ENCODE data around the gene ACADVL.

The ACADVL gene

DNA sequence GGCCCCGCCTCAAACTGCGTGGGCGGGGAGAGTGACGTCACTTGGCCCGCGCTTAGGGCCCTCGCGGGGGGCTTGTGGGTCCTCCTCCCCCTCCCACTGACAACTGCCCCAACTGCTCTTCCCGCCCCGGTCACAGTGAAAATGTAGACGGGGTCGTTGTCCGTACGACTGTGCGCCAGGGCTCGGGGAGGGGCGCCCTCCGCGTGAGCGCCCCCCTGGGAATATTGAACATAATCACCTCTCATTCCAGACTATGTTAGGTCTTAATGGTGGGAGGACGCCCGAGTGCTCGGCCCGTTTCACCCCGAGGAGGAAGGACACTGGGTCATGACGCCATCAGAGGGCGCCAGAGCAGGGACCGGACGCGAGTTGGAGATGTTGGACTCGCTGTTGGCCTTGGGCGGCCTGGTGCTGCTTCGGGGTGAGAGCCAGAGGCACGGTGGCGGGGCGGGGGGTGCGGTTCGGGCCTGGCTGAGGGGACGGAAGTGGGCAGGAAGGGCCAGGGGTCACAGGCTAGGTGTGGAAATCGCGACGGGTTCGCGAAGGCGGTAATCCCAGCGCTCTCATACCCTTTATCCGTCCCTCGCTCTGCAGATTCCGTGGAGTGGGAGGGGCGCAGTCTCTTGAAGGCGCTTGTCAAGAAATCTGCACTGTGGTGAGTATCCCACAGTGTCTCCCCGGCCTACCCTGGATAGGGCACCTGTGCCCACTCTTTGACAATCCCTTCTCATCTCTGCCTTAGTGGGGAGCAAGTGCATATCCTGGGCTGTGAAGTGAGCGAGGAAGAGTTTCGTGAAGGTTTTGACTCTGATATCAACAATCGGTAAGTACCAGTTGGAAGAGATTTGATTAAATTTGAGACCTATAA, 32.7 kb downstream of the ACADVL start, which contains the start of gene ELP5:
Gene ELP5 (plus strand): TSS at position 40 of the 868 bp plus-strand sequence. CDS start 336 bp downstream, at position 376.
- peak; percentile 88 to 93 for DNase-seq

DNA sequence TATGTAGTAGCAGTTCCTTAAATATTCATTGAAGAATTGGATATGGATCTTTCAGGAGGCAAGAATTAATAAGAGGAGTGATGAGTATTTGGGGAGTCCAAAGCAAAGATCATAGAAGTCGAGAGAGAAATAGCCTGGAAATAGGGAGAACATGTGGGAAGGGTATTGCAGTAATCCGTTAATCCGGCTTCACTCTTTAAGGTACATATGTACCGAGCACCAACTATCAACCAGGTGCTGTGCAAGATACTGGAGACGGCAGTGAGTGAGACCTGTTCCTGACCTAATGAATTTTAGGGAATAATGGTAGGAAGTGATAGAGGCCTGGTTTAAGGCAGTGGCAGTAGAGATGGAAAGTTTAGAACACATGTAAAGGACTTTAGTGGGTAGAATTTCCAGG, 33.3 kb downstream of the ACADVL start:
- DNase-seq, result no peak

DNA sequence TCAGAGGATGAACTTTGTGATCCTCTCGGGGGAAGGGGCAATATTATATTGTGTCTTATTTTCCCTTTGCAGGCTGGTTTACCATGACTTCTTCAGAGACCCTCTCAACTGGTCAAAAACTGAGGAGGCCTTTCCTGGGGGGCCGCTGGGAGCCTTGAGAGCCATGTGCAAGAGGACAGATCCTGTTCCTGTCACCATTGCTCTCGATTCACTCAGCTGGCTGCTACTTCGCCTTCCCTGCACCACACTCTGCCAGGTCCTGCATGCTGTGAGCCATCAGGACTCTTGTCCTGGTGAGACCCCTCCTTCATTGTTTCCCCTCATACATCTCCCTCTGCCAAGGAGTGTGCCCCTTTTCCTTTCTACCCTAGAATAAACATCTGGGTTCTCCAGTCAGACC, 34.8 kb downstream of the ACADVL start:
- DNase-seq, result no peak

DNA sequence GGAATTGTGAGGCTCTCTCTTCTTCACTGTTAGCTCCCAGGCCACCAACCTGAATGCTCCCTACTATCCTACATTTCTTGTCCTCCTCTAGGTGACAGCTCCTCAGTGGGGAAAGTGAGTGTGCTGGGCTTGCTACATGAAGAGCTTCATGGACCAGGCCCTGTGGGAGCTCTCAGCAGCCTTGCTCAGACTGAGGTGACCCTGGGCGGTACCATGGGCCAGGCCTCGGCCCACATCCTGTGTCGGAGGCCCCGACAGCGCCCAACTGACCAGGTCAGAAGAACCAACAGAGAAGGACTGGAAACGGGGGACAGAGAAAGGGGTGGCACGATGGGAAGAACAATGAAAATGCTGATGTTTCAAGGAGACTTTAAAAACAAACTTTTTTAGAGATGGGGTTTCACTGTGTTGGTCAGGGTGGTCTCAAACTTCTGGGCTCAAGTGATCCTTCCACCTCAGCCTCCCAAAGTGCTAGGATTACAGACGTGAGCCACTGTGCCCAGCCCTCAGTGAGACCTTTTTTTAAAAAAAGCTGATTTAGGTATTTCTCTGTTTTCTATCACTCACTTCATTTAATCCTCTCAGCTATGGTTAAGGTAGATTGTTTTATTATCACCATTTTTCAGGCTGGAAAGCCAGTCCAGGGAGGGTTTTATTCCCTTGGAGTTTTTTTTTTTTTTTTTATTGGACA, 37.2 kb downstream of the ACADVL start:
- DNase-seq, result no peak

DNA sequence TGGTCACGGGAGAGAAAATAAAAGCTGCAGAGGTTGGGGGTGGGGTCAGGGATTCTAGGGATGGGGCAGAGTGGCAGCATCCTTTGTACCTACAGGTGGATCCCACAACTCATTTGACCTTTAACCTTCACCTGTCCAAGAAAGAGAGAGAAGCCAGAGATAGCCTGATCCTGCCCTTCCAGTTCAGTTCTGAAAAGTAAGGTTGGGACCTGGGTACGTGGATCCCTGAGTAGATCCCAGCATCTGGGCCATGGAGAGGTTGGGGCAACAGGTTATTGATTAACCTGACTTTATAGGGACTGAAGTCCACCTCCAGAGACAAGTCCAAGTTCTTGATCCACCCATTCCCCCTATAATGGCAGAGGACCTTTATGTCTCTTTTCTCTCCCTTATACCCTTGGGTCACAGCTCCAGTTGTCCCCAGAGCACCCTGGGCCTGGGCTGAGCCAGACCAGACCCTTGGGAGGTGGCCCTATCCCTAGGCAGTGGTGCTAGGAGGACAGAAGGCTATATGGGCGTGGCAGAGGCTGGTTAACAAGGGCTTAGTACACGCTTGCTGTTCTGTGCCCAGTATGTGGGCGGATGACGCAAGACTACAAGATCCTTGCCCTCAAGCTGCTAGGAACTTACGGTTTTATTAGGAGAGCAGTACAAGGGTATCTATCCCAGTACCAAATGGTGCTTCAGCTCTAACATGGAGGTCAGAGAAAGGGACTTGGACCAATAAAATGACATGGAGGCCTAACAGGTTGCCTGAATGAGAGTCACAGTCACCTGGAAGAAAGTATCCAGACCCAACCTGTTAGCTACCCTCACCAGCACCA, 39.2 kb downstream of the ACADVL start:
- no peak for DNase-seq

DNA sequence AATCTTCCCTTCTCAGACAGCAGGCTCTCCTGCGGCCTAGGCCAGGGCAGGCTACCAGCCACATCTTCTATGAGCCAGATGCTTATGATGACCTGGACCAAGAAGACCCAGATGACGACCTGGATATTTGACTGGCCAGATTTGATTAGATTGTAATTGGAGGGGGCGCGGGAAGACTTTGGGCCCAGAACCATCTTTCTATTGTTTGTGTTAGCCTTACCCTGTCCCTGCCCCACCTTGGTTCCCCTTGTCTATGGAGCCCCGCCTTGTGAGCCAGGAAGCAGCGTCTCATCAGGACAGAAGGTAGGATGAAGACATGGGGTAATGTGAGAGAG, 39.8 kb downstream of the ACADVL start:
- DNase-seq, result no peak

DNA sequence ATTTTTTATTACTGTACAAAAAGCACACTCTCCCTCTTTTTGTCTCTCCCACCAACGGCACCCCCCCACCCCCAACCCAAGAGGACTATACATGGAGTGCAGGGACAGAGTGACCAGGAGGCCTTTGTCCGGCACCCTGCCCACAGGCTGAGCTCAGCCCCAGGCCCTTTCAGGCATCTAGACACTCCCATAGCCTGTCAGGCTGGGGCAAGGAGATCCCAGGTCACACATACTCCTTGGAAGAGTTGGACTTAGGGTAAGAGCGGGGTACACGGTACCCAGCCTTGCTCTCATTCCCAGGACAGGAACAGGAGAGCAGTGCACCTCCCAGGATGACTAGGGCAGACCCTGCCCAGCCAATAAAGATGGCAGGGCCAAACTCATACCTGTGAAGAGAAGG, 40.4 kb downstream of the ACADVL start:
- no peak for DNase-seq

DNA sequence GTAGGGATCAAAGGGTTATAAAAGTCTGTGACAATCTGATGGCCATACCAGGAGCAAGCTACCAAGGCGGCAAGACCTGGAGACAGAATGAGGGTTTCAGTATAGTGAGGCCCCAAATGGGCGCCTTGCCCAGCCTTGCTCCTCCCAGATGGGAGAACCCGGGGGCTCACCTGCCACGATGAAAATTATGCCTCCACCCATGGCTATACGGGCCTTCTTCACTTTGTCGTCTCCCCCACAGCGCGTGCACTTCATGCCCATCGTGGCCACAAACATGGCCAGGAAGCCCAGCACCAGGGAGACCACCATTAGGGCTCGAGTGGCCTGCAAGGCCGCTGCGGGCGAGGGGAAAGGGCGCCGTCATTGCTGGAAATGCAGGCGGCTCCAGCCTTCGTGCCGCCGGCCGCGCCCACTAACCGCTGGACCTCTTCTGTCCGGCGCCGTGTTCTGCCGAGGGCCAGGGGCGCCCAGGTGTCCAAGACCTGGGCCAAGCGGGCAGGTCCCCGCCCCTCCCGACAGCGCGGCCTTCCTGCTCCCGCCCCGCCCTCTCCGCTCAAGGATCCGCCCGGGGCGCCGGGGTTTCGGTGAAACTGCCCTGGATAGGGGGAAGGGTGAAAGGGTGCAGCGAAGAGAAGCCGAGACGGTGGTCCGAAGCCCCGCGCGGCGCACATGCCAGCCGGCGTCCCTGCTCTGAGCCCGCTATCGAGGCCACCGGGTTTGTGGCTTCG, 41.1 kb downstream of the ACADVL start:
- DNase-seq, result no peak

DNA sequence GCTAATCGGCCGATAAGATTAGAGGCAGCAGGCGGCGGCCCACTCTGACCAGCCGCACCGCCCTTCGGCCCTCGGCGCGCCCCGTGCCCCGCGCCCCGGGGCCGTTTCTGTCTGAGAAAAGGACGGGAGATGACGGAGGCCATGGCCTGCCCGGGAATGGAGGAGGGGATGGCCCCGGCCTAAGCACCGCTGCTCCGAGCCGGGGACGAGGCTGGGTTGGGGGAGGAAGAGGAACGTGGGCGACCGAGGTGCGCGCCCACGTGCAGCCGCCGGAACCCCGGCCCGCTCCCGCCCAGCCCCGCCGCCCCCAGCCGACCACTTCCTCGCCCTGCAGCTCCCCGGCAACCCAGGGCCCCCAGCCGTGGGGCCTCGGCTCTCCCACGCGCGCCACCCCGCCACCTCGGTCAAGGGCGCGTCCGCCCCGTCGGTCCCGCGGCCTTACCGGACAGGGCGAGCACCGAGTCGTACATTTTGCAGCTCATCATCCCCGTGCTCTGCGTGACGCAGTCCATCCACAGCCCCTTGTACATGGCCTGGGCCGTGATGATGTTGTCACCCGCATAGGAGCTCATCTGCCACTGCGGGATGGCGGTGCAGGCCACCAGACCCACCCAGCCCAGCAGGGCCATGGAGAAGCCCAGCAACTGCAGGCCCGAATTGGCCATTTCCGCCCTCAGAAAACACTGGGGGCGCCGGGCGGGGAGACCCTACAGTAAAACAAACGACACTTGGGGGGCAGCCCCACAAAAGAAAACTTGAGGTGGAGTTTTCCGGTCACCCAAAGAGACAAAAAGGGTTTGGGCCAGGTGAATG, 41.8 kb downstream of the ACADVL start:
- no peak for DNase-seq

DNA sequence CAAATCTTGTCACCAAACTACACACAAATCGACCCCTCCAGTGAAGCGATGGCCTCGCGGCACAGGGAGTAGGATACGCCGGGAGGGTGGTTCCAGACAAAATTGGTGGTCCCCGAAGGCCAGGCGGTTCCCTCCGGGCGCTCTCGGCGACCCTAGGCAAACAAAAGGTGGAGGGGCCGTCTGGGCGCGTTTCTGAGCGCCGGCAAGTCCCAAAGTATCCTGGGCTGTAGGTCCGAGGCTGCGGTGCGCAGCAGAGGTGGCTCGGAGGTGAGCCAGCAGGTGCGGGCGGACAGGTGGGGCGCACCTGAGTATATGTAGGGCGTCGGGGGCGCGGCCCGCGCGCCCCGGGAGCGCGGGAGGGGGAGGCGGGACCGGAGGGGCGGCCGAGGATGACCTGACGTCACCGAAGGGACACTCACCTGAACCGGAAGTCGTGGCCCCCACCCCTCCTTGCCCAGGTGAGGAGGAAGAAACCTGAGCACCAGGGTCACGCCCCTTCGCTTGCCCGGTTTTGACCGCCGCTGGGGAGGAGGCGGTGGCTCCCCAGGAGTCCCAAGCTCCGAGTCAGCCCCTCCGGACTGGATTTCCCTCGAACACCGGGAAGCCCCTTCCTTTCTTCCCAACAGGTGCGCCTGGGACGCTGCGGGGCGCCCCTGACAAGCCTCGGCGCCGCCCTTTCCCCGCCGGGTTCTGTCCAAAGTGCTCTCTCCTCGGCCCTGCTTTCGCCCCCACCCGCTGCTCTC, 42.6 kb downstream of the ACADVL start, which contains the start of gene CLDN7:
Gene CLDN7 (minus strand): TSS at position 287 of the 743 bp plus-strand sequence. CDS start 435 bp downstream, outside the sequence.
- DNase-seq, result peak; percentile 57 to 64

DNA sequence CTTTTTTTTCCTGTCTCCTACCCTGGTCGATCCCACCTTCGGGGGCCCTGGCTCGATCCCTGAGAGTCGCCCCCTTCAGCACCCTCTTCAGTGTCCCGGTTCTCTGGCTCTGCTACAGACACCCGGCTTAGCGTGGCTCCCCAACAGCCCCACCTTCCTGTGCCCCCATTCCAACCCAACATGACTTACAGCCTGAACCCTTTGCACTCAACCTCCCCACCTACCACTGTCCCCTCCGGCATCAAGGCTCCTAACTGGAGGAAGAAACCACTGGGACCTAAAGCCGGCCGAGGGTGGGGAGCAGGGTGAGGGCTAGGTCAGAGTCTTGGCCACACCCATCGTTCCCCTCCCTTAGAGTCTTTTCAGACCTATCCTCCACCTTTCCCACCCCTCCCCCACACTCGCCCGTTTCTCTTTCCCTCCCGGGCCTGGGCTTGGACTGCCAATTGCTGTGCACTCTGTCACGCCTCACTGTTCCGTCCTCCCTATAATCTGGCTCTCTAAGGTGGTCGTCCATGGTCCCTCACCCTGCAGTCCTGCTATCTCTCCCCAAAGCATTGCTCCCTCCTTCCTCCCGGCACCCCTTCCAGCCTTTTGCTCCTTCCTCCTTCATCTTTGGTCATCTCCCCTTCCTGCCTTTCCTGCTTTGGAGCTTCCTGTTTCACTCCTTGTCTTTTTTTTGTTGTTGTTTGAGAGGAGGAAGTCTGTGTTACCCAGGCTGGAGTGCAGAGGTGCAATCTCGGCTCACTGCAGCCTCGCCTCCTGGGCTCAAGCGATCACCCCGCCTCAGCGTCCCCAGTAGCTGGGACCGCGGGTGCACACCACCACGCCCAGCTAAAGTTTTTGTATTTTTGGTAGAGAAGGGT, 43.4 kb downstream of the ACADVL start:
- DNase-seq, result no peak

DNA sequence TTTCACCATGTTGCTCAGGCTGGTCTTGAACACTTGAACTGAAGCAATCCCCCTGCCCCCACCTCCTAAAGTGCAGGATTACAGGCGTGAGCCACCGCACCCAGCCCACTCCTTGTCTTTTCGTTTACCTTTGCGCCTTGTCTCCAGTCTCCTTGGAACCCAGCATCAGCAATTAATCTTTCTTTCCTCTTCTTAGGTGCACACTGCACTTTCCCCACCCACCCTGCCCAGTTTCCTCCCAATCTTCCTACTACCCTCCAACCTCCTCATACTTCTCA, 44.0 kb downstream of the ACADVL start:
- no peak for DNase-seq

DNA sequence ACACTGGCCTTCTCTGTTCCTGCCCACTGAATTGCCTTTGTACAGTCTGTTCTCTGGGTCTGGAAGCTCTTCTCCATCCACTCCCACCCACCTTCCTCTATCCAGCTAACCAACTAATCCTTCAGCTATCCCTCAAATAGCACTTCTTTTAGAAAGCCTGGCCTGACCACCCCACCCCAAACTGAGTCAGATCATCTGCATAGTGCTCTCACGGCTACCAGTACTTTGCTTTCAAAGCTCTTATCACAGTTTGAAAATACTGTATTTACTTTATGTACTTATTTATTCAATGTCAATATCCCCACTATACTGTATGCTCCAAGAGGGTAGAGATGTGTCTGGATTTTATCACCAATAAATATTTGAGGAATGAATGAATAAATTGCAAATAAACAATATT, 47.0 kb downstream of the ACADVL start:
- DNase-seq, result no peak
